Measurements from ENCODE around the gene CDH16.

DNA sequence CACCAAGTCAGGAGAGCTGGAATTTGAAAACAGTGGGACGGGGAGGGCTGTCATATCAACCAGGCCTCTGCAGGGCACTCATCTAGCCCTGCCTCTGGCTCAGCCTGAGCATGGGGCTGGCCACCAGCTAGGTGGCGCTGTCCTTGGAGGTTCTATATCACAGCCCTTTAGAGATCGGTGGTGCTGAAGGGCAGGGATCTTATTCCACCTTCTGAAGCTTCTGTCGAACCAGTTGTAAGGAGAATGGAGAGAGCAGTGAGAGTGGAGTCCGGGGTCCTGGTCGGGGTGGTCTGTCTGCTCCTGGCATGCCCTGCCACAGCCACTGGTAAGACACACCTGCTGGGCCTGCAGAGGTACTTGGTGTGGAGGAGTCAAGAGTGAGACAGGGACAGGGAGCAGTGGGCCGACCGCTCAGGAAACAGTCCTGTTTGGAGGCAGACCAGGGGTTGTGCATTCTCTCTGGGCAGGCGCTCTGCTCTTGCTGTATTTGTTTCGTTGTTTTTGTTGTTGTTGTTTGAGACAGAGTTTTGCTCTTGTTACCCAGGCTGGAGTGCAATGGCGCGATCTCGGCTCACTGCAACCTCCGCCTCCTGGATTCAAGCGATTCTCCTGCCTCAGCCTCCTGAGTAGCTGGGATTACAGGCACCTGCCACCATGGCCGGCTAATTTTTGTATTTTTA is 42.5 kb upstream of the CDH16 start, which contains the start of gene CES3:
- no peak for TF ChIP-seq EZH2 (IDR thresholded peaks at IDR 0.05; ENCODE audit: borderline replicate concordance)
- TF ChIP-seq, protein P1, sequence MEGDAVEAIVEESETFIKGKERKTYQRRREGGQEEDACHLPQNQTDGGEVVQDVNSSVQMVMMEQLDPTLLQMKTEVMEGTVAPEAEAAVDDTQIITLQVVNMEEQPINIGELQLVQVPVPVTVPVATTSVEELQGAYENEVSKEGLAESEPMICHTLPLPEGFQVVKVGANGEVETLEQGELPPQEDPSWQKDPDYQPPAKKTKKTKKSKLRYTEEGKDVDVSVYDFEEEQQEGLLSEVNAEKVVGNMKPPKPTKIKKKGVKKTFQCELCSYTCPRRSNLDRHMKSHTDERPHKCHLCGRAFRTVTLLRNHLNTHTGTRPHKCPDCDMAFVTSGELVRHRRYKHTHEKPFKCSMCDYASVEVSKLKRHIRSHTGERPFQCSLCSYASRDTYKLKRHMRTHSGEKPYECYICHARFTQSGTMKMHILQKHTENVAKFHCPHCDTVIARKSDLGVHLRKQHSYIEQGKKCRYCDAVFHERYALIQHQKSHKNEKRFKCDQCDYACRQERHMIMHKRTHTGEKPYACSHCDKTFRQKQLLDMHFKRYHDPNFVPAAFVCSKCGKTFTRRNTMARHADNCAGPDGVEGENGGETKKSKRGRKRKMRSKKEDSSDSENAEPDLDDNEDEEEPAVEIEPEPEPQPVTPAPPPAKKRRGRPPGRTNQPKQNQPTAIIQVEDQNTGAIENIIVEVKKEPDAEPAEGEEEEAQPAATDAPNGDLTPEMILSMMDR (IDR thresholded peaks at IDR 0.05; ENCODE audit: poor library complexity) = peak; percentile 67

All from hepatocyte (in vitro differentiated cells).